HG03442 (cell line): Measurements from ENCODE around the gene EDN2.

ENCODE experiments used
- ATAC-seq: cut with Tn5 transposase; IDR thresholded peaks from one replicate; pipeline ENCODE4 v1.9.1; 2021; ENCODE audit warnings: mild to moderate bottlenecking, moderate library complexity; ENCODE audit not compliant: unreplicated experiment

EDN2 gene

GRCh38 chr1:41484402-41485241 lies at the start of gene EDN2:
Gene EDN2, minus strand, starts transcription at chr1:41484683. Its CDS starts 82 bp downstream, at chr1:41484601.
- ATAC-seq: no peak

- ATAC-seq: no peak
Observed at GRCh38 chr1:41533731-41534080, 49.2 kb upstream of the EDN2 start.

GRCh38 chr1:41533016-41533730 lies 48.7 kb upstream of the EDN2 start:
- ATAC-seq: no peak

- ATAC-seq: no peak
Observed at GRCh38 chr1:41532206-41532975, 47.9 kb upstream of the EDN2 start.

- ATAC-seq: no peak
Observed at GRCh38 chr1:41530411-41530810, 45.9 kb upstream of the EDN2 start.

GRCh38 chr1:41529621-41530395 lies 45.3 kb upstream of the EDN2 start:
- ATAC-seq: no peak

- no peak for ATAC-seq
Observed at GRCh38 chr1:41528726-41529605, 44.5 kb upstream of the EDN2 start.

GRCh38 chr1:41528106-41528505 lies 43.6 kb upstream of the EDN2 start:
- ATAC-seq: no peak

GRCh38 chr1:41526956-41527561 lies 42.6 kb upstream of the EDN2 start:
- no peak for ATAC-seq

GRCh38 chr1:41525891-41526587 lies 41.6 kb upstream of the EDN2 start:
- ATAC-seq: no peak

- ATAC-seq: no peak
Observed at GRCh38 chr1:41524676-41525675, 40.5 kb upstream of the EDN2 start.

- ATAC-seq: no peak
Observed at GRCh38 chr1:41523949-41524675, 39.6 kb upstream of the EDN2 start.

GRCh38 chr1:41523071-41523470 lies 38.6 kb upstream of the EDN2 start:
- ATAC-seq: no peak

- no peak for ATAC-seq
Observed at GRCh38 chr1:41521766-41522165, 37.3 kb upstream of the EDN2 start.

GRCh38 chr1:41520951-41521752 lies 36.7 kb upstream of the EDN2 start:
- ATAC-seq: no peak

- no peak for ATAC-seq
Observed at GRCh38 chr1:41519667-41520066, 35.2 kb upstream of the EDN2 start.
